AG04450 (cell line): ENCODE data around the gene PTGR3. TPM values are rescaled to one million over a fixed set of nuclear protein-coding genes. Genes with fewer than 3 reads are reported as not detected.

Source experiments
- CTCF ChIA-PET: fragments of 300-600, 350-600 bp; formaldehyde crosslinking; extraction: SDS; loops from one replicate; lab custom pipeline; 2022; ENCODE audit warnings: antibody characterized with exemption, inconsistent platforms; lab: Charles Lee
- POLR2A ChIA-PET: fragments of 350-600 bp; formaldehyde crosslinking; extraction: SDS; loops from one replicate; lab custom pipeline; 2021; ENCODE audit warnings: antibody characterized with exemption, inconsistent platforms; lab: Yijun Ruan, JAX
- DNase-seq: peaks from one replicate; pipeline ENCODE4 v3.0.0-alpha.2; 2011; ENCODE audit warnings: low read depth, low spot score
- H3K27ac ChIP-seq: one replicate; pipeline ENCODE4 v1.5.1; 2012; ENCODE audit warnings: low read depth, low read length, control low read depth
- H3K27me3 ChIP-seq: one replicate; pipeline ENCODE4 v1.6.0; 2012; ENCODE audit warnings: low read length; ENCODE audit not compliant: control insufficient read depth, insufficient read depth
- H3K4me3 ChIP-seq: 2 replicates; pipeline ENCODE4 v1.5.1; 2011; ENCODE audit warnings: mild to moderate bottlenecking, low read depth, low read length, control low read depth
- H3K9me3 ChIP-seq: 2 replicates; pipeline ENCODE4 v1.5.1; 2012; ENCODE audit warnings: low read length; ENCODE audit not compliant: control insufficient read depth, insufficient read depth
- CTCF ChIP-seq: IDR thresholded peaks from 2 replicates; pipeline ENCODE4 v1.5.1; 2011; ENCODE audit warnings: low read depth, low read length, control low read depth, inconsistent platforms
- polyA plus RNA-seq: library from polyadenylated mRNA; depleted of rRNA; stranded (reverse); fragments of >200 nt; gene quantifications from 2 replicates; pipeline ENCODE4 v1.2.3, GENCODE V29; 2011

Gene PTGR3
- polyA plus RNA-seq, 1 experiment, result 30.9 TPM

GRCh38 chr18:75253784-75254183, 44.8 kb upstream of the PTGR3 start:
- Histone ChIP-seq H3K27me3 (no peaks in the 10 kb centered on the region), H3K27ac (no peak overlapping the region), H3K4me3 (no peak overlapping the region), H3K9me3 (peaks cover 1% of the 10 kb centered on the region; the same call in 1 of the 2 replicates)
- no peak for TF ChIP-seq CTCF
- ChIA-PET POLR2A (no interaction called here), CTCF (no interaction called here)
- no peak for DNase-seq

- no peaks in the 10 kb centered on the region for H3K27me3 ChIP-seq
- ChIA-PET POLR2A (interaction anchor here (0.6 kb wide), 1 partner anchor 1048 kb away, joined by 3 read pairs; no protein-coding TSS in a partner anchor), CTCF (no interaction called here)
- H3K9me3 ChIP-seq, result peaks cover 3% of the 10 kb centered on the region; the same call in 1 of the 2 replicates
- DNase-seq, result no peak
- no peak for TF ChIP-seq CTCF
- no peak overlapping the region for H3K4me3 ChIP-seq
- no peak overlapping the region for H3K27ac ChIP-seq
Observed at GRCh38 chr18:75253043-75253442, 44.1 kb upstream of the PTGR3 start.

GRCh38 chr18:75252136-75252535, 43.2 kb upstream of the PTGR3 start:
- H3K4me3 ChIP-seq, result no peak overlapping the region
- POLR2A ChIA-PET, result interaction anchor here (0.6 kb wide), 1 partner anchor 42 kb away, joined by 9 read pairs; the partner anchor contains the start of gene TSHZ1
- no peak for DNase-seq
- TF ChIP-seq CTCF, result no peak
- CTCF ChIA-PET, result no interaction called here
- H3K27ac ChIP-seq, result no peak overlapping the region
- H3K9me3 ChIP-seq, result peaks cover 3% of the 10 kb centered on the region; the same call in 1 of the 2 replicates
- no peaks in the 10 kb centered on the region for H3K27me3 ChIP-seq

- no peak for DNase-seq
- Histone ChIP-seq H3K27ac (no peak overlapping the region), H3K9me3 (peaks cover 3% of the 10 kb centered on the region; the same call in 1 of the 2 replicates), H3K4me3 (no peak overlapping the region), H3K27me3 (no peaks in the 10 kb centered on the region)
- TF ChIP-seq CTCF, result no peak
- ChIA-PET CTCF (no interaction called here), POLR2A (interaction anchor here (0.6 kb wide), 1 partner anchor 41 kb away, joined by 9 read pairs; the partner anchor contains the start of gene TSHZ1)
Observed at GRCh38 chr18:75251466-75251865, 42.5 kb upstream of the PTGR3 start.

- Histone ChIP-seq H3K9me3 (peaks cover 3% of the 10 kb centered on the region; the same call in 1 of the 2 replicates), H3K27ac (no peak overlapping the region), H3K27me3 (no peaks in the 10 kb centered on the region), H3K4me3 (no peak overlapping the region)
- no peak for DNase-seq
- ChIA-PET CTCF (no interaction called here), POLR2A (no interaction called here)
- TF ChIP-seq CTCF, result no peak
Observed at GRCh38 chr18:75250471-75250821, 41.5 kb upstream of the PTGR3 start.
